Fibroblast of the conjunctiva (primary cell): ENCODE data around the gene PTX4.
"Not testable (repeated sequence)": the region's sequence is repeated elsewhere in the genome, so short reads cannot be mapped to it uniquely, and the experiment has no call there.

ENCODE experiments used
- DNase-seq: peaks from one replicate; pipeline ENCODE4 v3.0.0-alpha.2; 2010; ENCODE audit warnings: low read depth

PTX4 gene

GRCh38 chr16:1443980-1444729, 44.6 kb downstream of the PTX4 start, which contains the start of gene CCDC154:
CCDC154 (minus strand) TSS chr16:1444556; CDS start chr16:1444322, 234 bp downstream.
- no peak for DNase-seq

GRCh38 chr16:1443403-1443973, 45.3 kb downstream of the PTX4 start:
- DNase-seq: no peak

DNA sequence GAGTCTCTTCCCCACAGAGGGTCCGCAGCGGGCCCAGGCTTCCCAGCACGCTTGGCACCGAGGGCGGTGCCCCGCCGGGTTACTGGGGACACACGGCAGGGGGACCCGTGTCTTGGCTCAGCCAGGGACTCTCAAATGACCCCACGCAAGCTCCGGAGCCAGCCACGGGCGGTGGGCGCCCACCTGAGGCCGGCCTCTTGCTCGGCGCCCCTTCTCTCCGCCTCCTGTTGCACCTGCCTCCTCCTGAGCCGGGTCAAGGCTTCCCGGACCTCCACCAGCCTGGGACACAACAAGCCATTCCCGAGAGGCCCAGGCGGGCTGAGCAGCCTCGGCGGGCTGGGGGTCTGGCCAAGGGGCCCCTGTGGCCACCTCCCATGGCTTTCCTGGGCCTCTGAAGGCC, 46.0 kb downstream of the PTX4 start:
- no peak for DNase-seq

DNA sequence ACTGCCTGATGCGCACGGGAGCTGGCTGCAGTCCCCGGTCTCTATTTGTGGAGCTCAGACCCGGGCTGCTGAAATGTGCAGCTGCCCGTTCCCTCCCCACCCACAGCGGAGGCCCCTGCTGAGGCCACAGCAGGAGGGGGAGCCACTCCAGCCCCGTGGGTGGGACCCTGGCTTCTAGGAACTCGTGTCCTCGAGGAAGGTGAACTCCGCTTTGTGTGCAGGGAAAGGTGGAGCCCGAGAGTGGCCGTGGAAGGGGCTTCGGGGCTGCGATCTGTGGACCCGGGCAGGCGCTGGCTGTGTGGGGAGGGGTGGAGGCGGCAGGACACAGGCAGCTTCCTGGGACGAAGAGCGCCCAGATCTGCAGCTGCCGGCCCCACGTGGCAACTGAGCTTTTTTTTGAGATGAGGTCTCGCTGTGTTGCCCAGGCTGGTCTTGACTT, 47.3 kb downstream of the PTX4 start:
- no peak for DNase-seq

- DNase-seq: not testable (repeated sequence)
Observed at GRCh38 chr16:1439699-1440074, 49.1 kb downstream of the PTX4 start.

- DNase-seq: no peak
Observed at GRCh38 chr16:1439058-1439698, 49.6 kb downstream of the PTX4 start.

- DNase-seq: no peak
Observed at GRCh38 chr16:1438229-1439057, 50.3 kb downstream of the PTX4 start.

DNA sequence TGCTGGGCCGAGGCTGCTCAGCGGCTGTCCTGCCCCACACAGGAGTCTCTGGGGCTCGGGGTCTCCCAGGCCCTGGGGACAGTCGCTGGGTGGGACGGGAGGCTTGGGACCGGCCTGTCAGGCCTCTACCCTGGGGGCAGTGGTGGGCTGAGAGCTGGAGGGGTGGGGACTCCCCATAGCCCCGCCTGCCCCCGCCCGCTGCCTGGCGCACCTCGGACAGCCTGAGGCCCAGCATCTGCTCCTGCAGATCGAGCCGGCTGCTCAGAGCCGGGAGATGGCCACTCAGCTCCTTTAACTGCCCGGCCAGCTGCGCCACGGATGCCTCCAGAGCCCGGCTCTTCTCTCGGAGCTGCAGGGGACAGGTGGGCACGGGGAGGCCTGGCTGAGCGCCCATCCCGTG, 51.1 kb downstream of the PTX4 start:
- no peak for DNase-seq

DNA sequence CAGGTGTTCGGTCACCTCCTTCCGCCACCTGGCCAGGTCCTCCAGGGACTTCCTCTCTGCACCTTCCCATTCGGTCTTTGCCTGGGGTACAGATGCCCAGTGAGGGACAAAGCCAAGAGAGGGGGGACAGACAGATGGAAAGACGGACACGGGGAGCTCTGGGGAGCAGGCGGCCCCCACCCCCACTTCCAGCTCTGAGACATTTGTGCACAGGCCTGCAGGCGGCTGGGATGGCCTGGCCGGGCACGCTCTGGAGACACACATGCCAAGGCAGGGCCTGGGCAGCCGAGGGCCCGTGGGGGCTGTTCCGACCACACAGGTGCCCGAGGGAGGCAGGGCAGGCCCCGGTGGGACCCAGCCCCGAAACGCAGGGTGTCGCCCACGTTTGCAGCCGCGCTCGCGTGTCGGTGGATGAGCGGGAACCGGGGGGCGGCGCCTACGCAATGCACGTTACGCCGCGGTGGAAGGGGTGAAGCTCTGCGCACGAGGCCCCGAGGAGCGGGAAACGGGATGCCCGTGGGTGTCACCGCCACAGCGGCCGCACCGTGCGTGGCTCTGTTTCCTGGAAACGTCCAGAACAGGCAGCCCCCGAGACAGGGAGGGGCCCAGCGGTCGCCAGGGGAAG, 51.9 kb downstream of the PTX4 start:
- DNase-seq: no peak

- no peak for DNase-seq
Observed at GRCh38 chr16:1435921-1436697, 52.6 kb downstream of the PTX4 start.
